Measurements from ENCODE around the gene AFG3L2. TPM values are rescaled to one million over a fixed set of nuclear protein-coding genes. Genes with fewer than 3 reads are reported as not detected.
A peak's percentile ranks its signal among the peaks of the same experiment; 100 is the strongest.

The AFG3L2 gene
- total and polyA plus RNA-seq, 2 of the 13 experiments (the other 11 are each of a cell fraction or from before 2014, with no cell fraction given): 28.6 to 86.9 TPM

DNA sequence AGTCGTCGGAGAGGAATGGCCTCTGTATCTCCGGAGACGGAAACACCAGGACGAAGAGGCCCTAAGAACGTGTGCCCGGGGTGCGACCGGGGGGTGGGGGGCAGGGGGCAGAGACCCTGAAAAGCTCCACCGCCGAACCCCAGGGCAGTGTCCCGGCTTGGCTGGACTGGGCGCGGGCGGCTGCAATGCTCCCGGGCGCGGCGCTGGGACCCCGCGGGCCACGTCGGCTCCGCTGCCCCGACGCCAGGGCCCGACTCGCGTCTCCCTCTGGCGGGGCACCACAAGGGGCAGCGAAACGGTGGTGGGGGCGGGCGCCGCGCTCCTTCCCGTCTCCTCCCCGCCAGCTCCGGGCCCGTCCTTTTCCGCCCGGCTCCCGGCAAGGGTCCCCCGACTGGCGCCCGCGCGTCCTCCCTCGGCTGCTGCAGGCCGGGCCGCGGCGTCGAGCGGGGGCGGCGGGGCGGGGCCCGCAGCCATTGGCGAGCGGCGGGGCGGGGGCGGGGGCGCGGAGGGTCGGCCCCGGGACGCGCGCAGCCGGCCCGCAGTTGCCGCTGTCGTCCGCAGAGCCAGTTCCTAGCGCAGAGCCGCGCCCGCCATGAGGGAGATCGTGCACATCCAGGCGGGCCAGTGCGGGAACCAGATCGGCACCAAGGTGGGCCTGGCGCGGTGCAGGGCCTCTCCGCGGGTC, 69.2 kb downstream of the AFG3L2 start, which contains the start of gene TUBB6 (continued):
- TF ChIP-seq, protein P1, sequence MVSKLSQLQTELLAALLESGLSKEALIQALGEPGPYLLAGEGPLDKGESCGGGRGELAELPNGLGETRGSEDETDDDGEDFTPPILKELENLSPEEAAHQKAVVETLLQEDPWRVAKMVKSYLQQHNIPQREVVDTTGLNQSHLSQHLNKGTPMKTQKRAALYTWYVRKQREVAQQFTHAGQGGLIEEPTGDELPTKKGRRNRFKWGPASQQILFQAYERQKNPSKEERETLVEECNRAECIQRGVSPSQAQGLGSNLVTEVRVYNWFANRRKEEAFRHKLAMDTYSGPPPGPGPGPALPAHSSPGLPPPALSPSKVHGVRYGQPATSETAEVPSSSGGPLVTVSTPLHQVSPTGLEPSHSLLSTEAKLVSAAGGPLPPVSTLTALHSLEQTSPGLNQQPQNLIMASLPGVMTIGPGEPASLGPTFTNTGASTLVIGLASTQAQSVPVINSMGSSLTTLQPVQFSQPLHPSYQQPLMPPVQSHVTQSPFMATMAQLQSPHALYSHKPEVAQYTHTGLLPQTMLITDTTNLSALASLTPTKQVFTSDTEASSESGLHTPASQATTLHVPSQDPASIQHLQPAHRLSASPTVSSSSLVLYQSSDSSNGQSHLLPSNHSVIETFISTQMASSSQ (IDR thresholded peaks at IDR 0.05; ENCODE audit: low read depth): no peak
- TF ChIP-seq, protein P1 (CRISPR knock-in tag; IDR thresholded peaks at IDR 0.05; ENCODE audit: borderline replicate concordance): no peak
- TF ChIP-seq TAF1 (CRISPR knock-in tag; IDR thresholded peaks at IDR 0.05) (peak; percentile 41; the same call in 1 of the 2 replicates), NFKBIZ (CRISPR knock-in tag; IDR thresholded peaks at IDR 0.05) (no peak), HOXD1 (CRISPR knock-in tag; IDR thresholded peaks at IDR 0.05) (no peak), DR1 (CRISPR knock-in tag; IDR thresholded peaks at IDR 0.05) (no peak), HOXA9 (CRISPR knock-in tag; IDR thresholded peaks at IDR 0.05; ENCODE audit: borderline replicate concordance) (no peak), DDIT3 (CRISPR knock-in tag; IDR thresholded peaks at IDR 0.05) (no peak), ATF7-NPFF (CRISPR knock-in tag; IDR thresholded peaks at IDR 0.05; ENCODE audit: low read depth) (no peak)

Data from HepG2 (cell line).